NCI-H2107 (cell line): ENCODE data around the gene PXMP2.

Experiments
- DNase-seq: peaks from one replicate; lab custom pipeline; 2025; lab: John Stamatoyannopoulos, UW

The PXMP2 gene

GRCh38 chr12:132723015-132723763 is 35.8 kb downstream of the PXMP2 start:
- no peak for DNase-seq

- DNase-seq: no peak
These were observed 36.4 kb downstream of the PXMP2 start for GRCh38 chr12:132723764-132724140.

DNA sequence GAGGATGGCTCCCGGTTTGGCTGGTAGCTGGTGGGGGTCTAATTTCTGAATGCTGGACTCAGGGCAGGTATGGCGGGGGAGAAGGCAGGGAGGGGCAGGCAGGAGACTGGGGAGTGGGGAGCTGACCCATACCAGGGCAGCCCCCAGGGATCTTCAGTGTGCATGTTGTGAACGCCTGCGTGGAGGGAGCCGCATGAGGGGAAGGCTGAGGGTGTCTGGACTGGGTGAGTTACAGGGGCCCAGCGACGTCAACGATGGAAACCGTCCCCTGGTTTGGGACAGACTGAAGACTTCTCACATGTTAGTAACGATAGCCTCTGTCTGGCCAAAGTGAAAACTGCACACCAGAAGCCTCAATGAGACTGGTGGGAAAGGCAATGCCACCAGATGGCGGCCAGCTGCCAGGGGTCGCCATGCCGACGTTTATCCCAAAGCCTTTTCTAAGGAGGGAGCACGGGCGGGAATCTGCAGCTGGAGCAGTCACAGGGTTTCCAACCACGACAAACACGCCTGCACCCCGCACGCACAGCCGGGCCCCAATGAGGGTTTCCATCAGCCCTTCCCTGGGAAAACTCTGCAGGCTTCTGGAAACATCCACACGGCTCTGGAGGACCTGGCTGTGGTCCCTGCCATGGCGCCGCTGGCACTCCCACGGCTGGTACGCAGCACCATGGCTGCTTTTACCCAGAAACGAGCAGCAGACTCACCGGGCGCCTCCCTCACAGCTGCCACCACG is 37.3 kb downstream of the PXMP2 start:
- no peak for DNase-seq

GRCh38 chr12:132726386-132726785 is 39.0 kb downstream of the PXMP2 start:
- no peak for DNase-seq

- no peak for DNase-seq
These were observed 39.9 kb downstream of the PXMP2 start for GRCh38 chr12:132727091-132727794.

- DNase-seq: no peak
These were observed 41.1 kb downstream of the PXMP2 start for GRCh38 chr12:132728502-132728901.

GRCh38 chr12:132729541-132730320 is 42.3 kb downstream of the PXMP2 start:
- DNase-seq: no peak

DNA sequence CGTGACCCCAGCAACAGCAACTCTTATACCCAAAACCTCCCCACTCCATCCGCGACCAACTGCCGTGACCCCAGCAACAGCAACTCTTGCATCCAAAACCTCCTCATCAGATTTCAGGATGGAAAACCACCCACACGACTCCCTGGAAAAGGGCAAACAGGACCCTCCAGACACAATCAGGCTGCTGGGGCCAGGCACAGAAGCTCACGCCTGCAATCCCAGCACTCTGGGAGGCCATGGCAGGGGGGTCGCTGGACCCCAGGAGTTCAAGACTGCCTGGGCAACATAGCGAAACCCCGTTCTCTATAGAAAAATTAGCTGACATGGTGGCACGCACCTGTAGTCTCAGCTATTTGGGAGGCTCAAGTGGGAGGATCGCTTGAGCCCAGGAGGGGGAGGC is 43.0 kb downstream of the PXMP2 start:
- DNase-seq: no peak

DNA sequence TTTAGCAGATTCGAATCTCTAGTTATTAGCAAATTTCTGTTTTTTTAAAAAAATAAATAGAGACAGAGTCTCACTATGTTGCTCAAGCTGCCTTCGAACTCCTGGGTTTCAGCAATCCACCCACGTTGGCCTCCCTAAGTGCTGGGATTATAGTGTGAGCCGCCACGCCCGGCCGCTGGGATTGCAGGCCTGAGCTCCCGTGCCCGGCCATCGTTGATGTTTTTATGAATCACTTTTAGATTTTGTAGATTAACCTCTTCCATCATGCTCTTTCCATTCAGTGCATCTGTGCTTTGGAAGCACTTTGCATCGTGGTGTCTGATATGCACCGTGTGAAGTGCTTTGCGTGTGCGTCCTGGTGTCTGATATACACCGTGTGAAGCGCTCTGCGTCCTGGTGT is 44.2 kb downstream of the PXMP2 start:
- no peak for DNase-seq

DNA sequence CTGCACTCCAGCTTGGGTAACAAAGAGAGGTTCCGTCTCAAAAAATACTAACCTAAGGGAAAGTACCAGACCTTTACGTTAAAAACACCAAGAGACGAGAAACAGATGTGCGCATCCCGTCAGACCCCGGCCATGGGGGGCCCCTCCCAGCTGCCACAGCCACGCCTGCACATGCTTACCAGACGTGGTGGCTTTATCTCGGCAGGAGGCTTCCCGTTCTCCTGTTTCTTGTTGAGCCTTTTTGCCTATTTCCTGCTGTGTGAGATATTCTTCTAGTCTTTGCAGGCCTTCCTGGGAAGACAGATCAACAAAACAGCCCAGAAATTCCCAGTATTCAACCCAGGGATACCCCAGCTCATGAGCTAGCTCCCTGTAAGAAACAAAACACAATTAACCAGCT is 46.8 kb downstream of the PXMP2 start:
- no peak for DNase-seq

DNA sequence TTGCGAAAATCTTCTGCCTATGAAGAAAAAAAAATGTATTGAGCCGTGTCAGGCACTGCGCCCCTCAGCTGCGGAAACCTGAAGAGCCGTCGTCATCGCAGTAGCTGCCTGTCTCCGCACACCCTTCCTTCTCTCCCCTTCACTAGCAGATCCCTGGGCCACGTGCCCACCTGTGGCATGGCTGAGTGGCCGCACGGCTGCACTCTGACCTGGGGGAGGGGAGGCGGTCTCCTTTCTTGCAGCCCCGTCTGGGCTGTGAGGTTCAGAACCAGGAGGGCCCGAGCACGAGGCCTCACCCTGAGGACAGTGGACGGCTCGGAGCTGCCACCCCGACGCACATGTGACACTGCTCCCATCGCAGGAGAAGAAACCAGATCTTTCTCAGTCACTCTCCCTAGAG is 48.1 kb downstream of the PXMP2 start:
- DNase-seq: no peak

- DNase-seq: no peak
These were observed 49.0 kb downstream of the PXMP2 start for GRCh38 chr12:132736378-132736777.

DNA sequence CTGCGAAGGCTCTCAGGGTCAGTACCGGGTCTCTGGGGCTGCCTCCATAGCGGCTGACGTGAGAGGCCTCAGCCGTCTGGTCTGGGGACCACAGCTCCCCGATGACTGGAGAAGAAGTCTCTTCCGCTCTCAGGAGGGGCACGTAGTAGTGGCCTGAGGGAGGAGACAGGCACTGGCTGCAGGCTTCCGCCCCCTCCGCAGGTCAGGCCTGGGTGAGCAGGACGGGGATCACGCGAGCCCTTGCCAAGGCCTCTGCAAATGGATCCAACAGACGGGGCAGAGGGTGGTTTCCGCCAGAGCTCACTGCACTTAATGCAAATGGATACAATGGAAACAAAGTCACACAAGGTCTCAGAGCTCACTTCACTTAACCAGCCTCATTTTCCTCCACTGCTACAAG is 49.5 kb downstream of the PXMP2 start:
- no peak for DNase-seq

GRCh38 chr12:132739600-132740312 is 52.4 kb downstream of the PXMP2 start:
- DNase-seq: no peak

GRCh38 chr12:132740313-132740646 is 52.9 kb downstream of the PXMP2 start:
- no peak for DNase-seq

DNA sequence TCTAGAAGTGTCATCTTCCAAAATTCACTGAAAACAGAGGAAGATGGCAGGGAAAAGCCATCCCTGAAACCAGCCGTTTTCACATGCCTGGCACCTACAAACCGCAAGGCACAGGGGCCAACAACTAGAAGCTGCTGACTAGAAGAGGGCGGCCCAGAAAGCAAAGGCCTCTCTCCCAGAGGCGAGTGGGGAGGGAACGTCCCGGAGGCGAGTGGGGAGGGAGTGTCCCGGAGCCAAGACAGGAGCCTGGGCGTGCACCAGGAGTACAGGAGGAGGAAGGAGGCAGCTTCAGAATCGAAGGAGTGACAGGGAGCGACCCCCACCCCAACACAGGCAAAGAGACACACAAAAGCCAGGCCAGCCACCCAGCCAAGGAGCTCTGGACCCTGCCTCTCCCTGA is 53.3 kb downstream of the PXMP2 start:
- DNase-seq: no peak

DNA sequence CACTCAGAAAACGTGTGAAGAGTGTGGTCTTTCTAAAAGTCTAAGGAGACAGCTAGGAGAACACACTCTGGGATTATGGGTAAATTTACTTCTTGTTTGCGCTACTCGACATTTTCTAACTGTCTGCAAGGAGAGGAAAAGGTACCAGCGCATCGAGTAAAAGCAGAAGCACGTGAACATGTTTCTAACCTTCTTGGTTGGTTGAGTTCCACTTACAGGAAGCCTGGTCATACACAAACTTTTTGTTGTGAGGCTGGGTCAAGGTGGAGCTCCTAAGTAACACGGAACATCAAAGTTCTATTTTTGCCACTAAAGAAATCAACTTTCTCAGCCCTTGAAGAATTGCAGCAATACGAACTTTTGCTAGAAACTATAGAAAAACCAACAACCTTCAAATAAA is 54.2 kb downstream of the PXMP2 start:
- DNase-seq: no peak

- no peak for DNase-seq
These were observed 56.4 kb downstream of the PXMP2 start for GRCh38 chr12:132743831-132744230.

DNA sequence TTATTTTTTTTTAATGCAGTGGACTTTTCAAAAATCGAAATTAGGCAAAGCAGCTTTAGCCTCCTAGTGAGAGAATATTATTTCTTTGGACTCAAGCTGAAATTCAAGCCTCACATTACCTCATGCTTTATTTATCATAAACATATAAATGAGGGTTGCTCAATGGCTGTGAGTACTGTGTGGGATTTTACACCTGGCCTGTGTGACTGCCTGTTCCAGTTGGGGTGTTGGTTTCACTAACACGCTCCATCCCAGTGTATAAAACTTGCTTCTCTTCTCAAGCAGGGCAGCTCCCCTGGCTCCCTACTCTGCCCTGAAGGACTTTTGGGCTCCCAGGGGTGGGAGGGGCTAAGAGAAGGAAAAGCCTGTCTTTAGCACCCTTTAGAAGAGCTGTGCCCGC is 59.2 kb downstream of the PXMP2 start:
- no peak for DNase-seq

DNA sequence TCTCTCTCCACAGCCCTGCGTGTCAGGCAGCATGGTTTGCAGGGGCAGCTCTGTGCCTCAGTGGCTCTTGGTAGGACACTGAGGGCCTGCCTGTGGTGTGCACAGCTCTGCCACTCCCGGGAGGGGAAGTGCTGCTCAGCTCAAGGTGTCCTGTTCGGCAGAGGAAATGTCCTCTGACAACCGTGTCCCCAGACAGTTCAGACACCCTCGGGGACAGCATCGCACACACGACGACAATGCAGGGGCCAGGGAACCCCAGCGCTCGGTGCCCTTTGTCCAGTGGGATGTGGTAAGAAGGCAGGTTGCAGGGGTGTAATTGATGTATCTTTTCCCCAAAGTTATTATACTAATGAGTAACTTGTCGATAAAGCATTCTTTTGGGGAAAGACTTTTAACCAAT is 60.0 kb downstream of the PXMP2 start:
- DNase-seq: no peak

DNA sequence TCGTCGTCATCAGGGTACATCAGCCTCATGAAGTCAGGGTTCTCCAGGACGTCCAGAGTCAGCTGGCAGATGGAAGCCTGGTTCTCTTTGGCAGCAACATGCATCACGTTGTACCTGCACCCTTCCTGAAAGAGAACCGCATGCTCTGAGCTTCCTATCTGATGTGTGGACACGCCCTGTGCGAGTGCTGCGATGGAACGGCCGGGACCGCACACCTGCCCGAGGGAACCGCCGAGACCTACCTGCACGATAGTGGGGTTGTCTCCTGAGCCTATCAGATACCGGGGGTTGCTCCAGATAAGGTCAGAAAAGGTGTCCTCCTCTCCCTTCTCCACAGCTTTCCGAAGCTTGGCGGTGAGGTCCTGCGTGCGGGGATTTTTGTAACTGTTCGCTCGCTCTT is 60.5 kb downstream of the PXMP2 start:
- no peak for DNase-seq

DNA sequence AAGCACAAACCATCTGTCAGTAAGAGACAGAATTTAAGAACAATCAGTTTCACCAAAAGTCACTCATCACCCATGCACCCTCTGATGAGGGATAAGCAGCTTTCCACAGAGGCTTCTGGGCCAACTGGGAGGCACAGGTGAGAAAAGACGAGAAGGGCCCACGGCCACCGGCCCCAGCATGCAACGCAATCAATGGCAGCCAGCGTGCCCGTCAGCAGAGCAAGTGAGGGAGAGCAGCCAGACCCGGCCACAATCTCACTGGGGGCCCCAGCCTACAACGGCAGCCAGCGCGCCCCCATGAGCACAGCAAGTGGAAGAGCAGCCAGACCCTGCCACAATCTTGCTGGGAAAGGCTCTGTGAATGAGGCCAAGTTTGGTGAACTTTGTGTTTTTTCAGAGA is 60.9 kb downstream of the PXMP2 start:
- DNase-seq: no peak
